Mesenchymal stem cell (in vitro differentiated cells and primary cell): Measurements from ENCODE around the gene TRIM51. TPM values are rescaled to one million over a fixed set of nuclear protein-coding genes. Genes with fewer than 3 reads are reported as not detected.

Source experiments
- small RNA-seq: library from polyadenylated mRNA; stranded (forward); fragments of <200 nt; extraction: miRNeasy Mini kit (QIAGEN cat#:217004); gene quantifications from one replicate; pipeline ENCODE3, GENCODE V24; 2013; ENCODE audit warnings: low read depth

TRIM51 gene

Small RNAs within 50 kb of the gene (small RNA-seq; reads per million reads assigned to genes)
- not detected for gene AC036111.3
